Measurements from ENCODE around the gene FKBP5.

FKBP5 gene

DNA sequence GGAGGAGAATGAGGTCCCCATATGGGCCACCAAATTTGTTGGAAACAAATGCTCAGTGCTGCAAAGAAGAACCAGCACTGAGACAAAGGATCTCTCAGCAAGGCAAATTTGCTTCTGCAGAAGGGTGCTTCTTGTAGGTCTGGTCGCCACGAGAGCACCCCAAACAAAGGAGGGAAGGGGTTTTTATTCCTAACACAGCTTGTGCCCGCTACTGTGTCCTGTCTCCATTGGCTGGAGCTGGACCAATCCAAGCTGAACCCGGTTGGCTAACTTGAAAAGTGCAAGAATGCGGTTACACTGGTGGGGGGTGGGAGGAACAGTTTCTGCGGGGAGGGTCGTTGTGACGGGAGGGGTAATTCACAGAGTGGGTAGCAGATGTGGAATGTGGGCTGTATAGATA, 121.9 kb downstream of the FKBP5 start:
- no peak for TF ChIP-seq POLR2AphosphoS5 (IDR thresholded peaks at IDR 0.05; ENCODE audit: low read depth, low read length)
- TF ChIP-seq POLR2A (IDR thresholded peaks at IDR 0.05; ENCODE audit: low read depth, low read length): no peak
- no peak for TF ChIP-seq TAF1 (IDR thresholded peaks at IDR 0.05; ENCODE audit: borderline replicate concordance, low read depth, low read length)
- DNase-seq (ENCODE audit: insufficient read length): no peak
- FAIRE-seq: no peak

GRCh38 chr6:35564733-35565132, 124.0 kb downstream of the FKBP5 start:
- FAIRE-seq: no peak
- TF ChIP-seq POLR2AphosphoS5 (IDR thresholded peaks at IDR 0.05; ENCODE audit: low read depth, low read length) (no peak), TAF1 (IDR thresholded peaks at IDR 0.05; ENCODE audit: borderline replicate concordance, low read depth, low read length) (no peak), POLR2A (IDR thresholded peaks at IDR 0.05; ENCODE audit: low read depth, low read length) (no peak)
- no peak for DNase-seq (ENCODE audit: insufficient read length)

- TF ChIP-seq POLR2A (IDR thresholded peaks at IDR 0.05; ENCODE audit: low read depth, low read length) (no peak), TAF1 (IDR thresholded peaks at IDR 0.05; ENCODE audit: borderline replicate concordance, low read depth, low read length) (no peak), POLR2AphosphoS5 (IDR thresholded peaks at IDR 0.05; ENCODE audit: low read depth, low read length) (no peak)
- no peak for DNase-seq (ENCODE audit: insufficient read length)
- FAIRE-seq: no peak
Observed at GRCh38 chr6:35562060-35562459, 126.7 kb downstream of the FKBP5 start.

GRCh38 chr6:35561113-35561512, 127.6 kb downstream of the FKBP5 start:
- TF ChIP-seq TAF1 (IDR thresholded peaks at IDR 0.05; ENCODE audit: borderline replicate concordance, low read depth, low read length) (no peak), POLR2AphosphoS5 (IDR thresholded peaks at IDR 0.05; ENCODE audit: low read depth, low read length) (no peak), POLR2A (IDR thresholded peaks at IDR 0.05; ENCODE audit: low read depth, low read length) (no peak)
- DNase-seq (ENCODE audit: insufficient read length) (no peak), FAIRE-seq (no peak)

DNA sequence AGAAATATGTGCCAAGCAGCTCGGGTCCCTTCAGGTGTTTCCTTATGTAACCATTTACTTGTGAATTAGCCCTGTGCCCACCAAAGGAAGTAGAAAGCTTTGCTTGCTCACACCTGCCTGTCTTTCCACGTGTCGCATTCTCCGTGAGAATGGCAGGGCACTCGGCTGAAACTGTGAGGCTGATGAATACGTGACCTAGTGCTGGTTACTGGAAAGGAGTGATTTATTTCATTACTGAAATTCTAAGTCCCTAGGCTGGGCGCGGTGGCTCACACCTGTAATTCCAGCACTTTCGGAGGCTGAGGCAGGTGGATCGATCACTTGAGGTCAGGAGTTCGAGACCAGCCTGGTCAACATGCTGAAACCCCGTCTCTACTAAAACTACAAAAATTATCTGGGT, 130.1 kb downstream of the FKBP5 start:
- no peak for DNase-seq (ENCODE audit: insufficient read length)
- TF ChIP-seq TAF1 (IDR thresholded peaks at IDR 0.05; ENCODE audit: borderline replicate concordance, low read depth, low read length) (no peak), POLR2A (IDR thresholded peaks at IDR 0.05; ENCODE audit: low read depth, low read length) (no peak), POLR2AphosphoS5 (IDR thresholded peaks at IDR 0.05; ENCODE audit: low read depth, low read length) (no peak)
- no peak for FAIRE-seq

- FAIRE-seq: no peak
- TF ChIP-seq TAF1 (IDR thresholded peaks at IDR 0.05; ENCODE audit: borderline replicate concordance, low read depth, low read length) (no peak), POLR2A (IDR thresholded peaks at IDR 0.05; ENCODE audit: low read depth, low read length) (no peak), POLR2AphosphoS5 (IDR thresholded peaks at IDR 0.05; ENCODE audit: low read depth, low read length) (no peak)
- no peak for DNase-seq (ENCODE audit: insufficient read length)
Observed at GRCh38 chr6:35557239-35557638, 131.5 kb downstream of the FKBP5 start.

DNA sequence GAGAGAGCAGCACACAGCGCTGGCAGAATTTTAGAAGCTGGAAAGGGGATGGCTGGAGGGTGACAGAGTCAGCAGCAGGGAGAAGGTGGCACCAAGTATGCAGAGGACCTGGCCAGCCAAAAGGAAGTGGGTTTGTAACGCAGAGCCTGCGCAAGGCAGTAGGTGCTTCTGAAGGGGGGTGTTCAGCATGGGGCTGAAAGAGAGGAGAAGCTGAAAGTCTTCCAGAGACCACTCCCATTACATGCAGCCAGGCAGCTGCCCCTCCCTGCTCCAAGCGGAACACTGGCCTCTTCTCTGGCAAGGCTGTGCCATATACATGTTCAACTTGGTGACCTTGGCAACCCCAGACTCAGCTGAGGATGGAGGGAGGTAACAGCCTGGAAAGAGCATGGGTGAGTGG, 133.9 kb downstream of the FKBP5 start:
- no peak for DNase-seq (ENCODE audit: insufficient read length)
- no peak for FAIRE-seq
- TF ChIP-seq POLR2AphosphoS5 (IDR thresholded peaks at IDR 0.05; ENCODE audit: low read depth, low read length) (no peak), TAF1 (IDR thresholded peaks at IDR 0.05; ENCODE audit: borderline replicate concordance, low read depth, low read length) (no peak), POLR2A (IDR thresholded peaks at IDR 0.05; ENCODE audit: low read depth, low read length) (no peak)

DNA sequence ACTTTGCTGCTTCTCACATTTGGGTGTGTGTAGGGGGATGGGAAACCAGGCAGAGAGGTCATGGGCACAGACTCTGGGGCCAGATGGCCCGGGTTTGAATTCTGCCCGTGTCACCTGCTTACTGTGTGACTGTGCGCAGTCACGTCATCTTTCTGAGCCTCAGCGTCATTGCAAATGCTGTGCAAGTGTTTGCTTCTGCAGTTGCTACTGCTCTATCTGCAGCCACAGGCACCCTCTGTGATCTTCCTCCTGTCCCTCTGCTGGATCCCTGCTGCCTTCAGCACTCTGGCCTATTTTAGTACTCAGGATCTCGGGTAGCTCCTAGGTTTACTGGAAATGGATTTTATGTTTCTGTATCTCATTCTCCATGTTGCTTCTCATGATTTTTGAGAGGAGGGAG, 135.4 kb downstream of the FKBP5 start:
- DNase-seq (ENCODE audit: insufficient read length) (no peak), FAIRE-seq (no peak)
- no peak for TF ChIP-seq POLR2A (IDR thresholded peaks at IDR 0.05; ENCODE audit: low read depth, low read length)
- TF ChIP-seq POLR2AphosphoS5 (IDR thresholded peaks at IDR 0.05; ENCODE audit: low read depth, low read length): no peak
- no peak for TF ChIP-seq TAF1 (IDR thresholded peaks at IDR 0.05; ENCODE audit: borderline replicate concordance, low read depth, low read length)

GRCh38 chr6:35552285-35552917, 136.3 kb downstream of the FKBP5 start:
- no peak for TF ChIP-seq POLR2A (IDR thresholded peaks at IDR 0.05; ENCODE audit: low read depth, low read length)
- TF ChIP-seq POLR2AphosphoS5 (IDR thresholded peaks at IDR 0.05; ENCODE audit: low read depth, low read length): no peak
- TF ChIP-seq TAF1 (IDR thresholded peaks at IDR 0.05; ENCODE audit: borderline replicate concordance, low read depth, low read length): no peak
- no peak for FAIRE-seq
- DNase-seq (ENCODE audit: insufficient read length): no peak

- FAIRE-seq: no peak
Observed at GRCh38 chr6:35550437-35550836, 138.3 kb downstream of the FKBP5 start.

GRCh38 chr6:35547676-35548075, 141.0 kb downstream of the FKBP5 start:
- no peak for TF ChIP-seq POLR2AphosphoS5 (IDR thresholded peaks at IDR 0.05; ENCODE audit: low read depth, low read length)
- TF ChIP-seq POLR2A (IDR thresholded peaks at IDR 0.05; ENCODE audit: low read depth, low read length): no peak
- no peak for TF ChIP-seq TAF1 (IDR thresholded peaks at IDR 0.05; ENCODE audit: borderline replicate concordance, low read depth, low read length)
- no peak for FAIRE-seq
- no peak for DNase-seq (ENCODE audit: insufficient read length)

More at GRCh38 chr6:35550437-35550836, 138.3 kb downstream of the FKBP5 start:
- no peak for DNase-seq (ENCODE audit: insufficient read length)
- no peak for TF ChIP-seq POLR2AphosphoS5 (IDR thresholded peaks at IDR 0.05; ENCODE audit: low read depth, low read length)
- TF ChIP-seq POLR2A (IDR thresholded peaks at IDR 0.05; ENCODE audit: low read depth, low read length): no peak
- TF ChIP-seq TAF1 (IDR thresholded peaks at IDR 0.05; ENCODE audit: borderline replicate concordance, low read depth, low read length): no peak

GRCh38 chr6:35544769-35545361, 143.8 kb downstream of the FKBP5 start:
- DNase-seq (ENCODE audit: insufficient read length) (no peak), FAIRE-seq (no peak)
- no peak for TF ChIP-seq TAF1 (IDR thresholded peaks at IDR 0.05; ENCODE audit: borderline replicate concordance, low read depth, low read length)
- no peak for TF ChIP-seq POLR2A (IDR thresholded peaks at IDR 0.05; ENCODE audit: low read depth, low read length)
- no peak for TF ChIP-seq POLR2AphosphoS5 (IDR thresholded peaks at IDR 0.05; ENCODE audit: low read depth, low read length)

Data from GM12892 (cell line).